GM18861 (cell line): ENCODE data around the gene PKMYT1.
A peak's percentile ranks its signal among the peaks of the same experiment; 100 is the strongest.

ENCODE experiments used
- ATAC-seq: cut with Tn5 transposase; IDR thresholded peaks from one replicate; pipeline ENCODE4 v1.9.1; 2021; ENCODE audit not compliant: unreplicated experiment

The PKMYT1 gene

GRCh38 chr16:2974319-2975056, 5.8 kb downstream of the PKMYT1 start:
- no peak for ATAC-seq

GRCh38 chr16:2973605-2974318, 6.5 kb downstream of the PKMYT1 start:
- no peak for ATAC-seq

- ATAC-seq = no peak
Measured at GRCh38 chr16:2973093-2973492, 7.2 kb downstream of the PKMYT1 start.

- ATAC-seq = no peak
Measured at GRCh38 chr16:2971985-2972784, 8.1 kb downstream of the PKMYT1 start.

- ATAC-seq = no peak
Measured at GRCh38 chr16:2971134-2971984, 8.9 kb downstream of the PKMYT1 start.

- ATAC-seq = no peak
Measured at GRCh38 chr16:2970563-2970962, 9.7 kb downstream of the PKMYT1 start.

- no peak for ATAC-seq
Measured at GRCh38 chr16:2969545-2970521, 10.4 kb downstream of the PKMYT1 start.

- ATAC-seq = peak; percentile 59
Measured at GRCh38 chr16:2968738-2969544, 11.3 kb downstream of the PKMYT1 start, which contains the start of gene PAQR4. Gene PAQR4, plus strand, starts transcription at chr16:2969348. Its CDS starts 327 bp downstream, at chr16:2969675.

- no peak for ATAC-seq
Measured at GRCh38 chr16:2968368-2968737, 11.9 kb downstream of the PKMYT1 start.

- no peak for ATAC-seq
Measured at GRCh38 chr16:2967721-2968161, 12.5 kb downstream of the PKMYT1 start.

- ATAC-seq = no peak
Measured at GRCh38 chr16:2967211-2967631, 13.0 kb downstream of the PKMYT1 start.

- no peak for ATAC-seq
Measured at GRCh38 chr16:2966808-2967191, 13.4 kb downstream of the PKMYT1 start.

GRCh38 chr16:2966043-2966807, 14.0 kb downstream of the PKMYT1 start:
- no peak for ATAC-seq

- ATAC-seq = no peak
Measured at GRCh38 chr16:2964475-2965336, 15.5 kb downstream of the PKMYT1 start.

- no peak for ATAC-seq
Measured at GRCh38 chr16:2963723-2964474, 16.3 kb downstream of the PKMYT1 start, which contains the start of gene KREMEN2. Gene KREMEN2, plus strand, starts transcription at chr16:2964275. Its CDS starts 246 bp downstream, at chr16:2964521.

- ATAC-seq = no peak
Measured at GRCh38 chr16:2963074-2963722, 17.0 kb downstream of the PKMYT1 start.
